ENCODE results near the gene NAAA.

- TF ChIP-seq POLR2A (IDR thresholded peaks at IDR 0.05) (no peak), CTCF (IDR thresholded peaks at IDR 0.05) (no peak)
These were observed 49.2 kb upstream of the NAAA start for GRCh38 chr4:75989846-75990528.

All from right lobe of liver (tissue), 4 donors.